Testis (tissue), 3 donors: Measurements from ENCODE around the gene CLUH. TPM values are rescaled to one million over a fixed set of nuclear protein-coding genes. Genes with fewer than 3 reads are reported as not detected.
"Not testable (repeated sequence)": the region's sequence is repeated elsewhere in the genome, so short reads cannot be mapped to it uniquely, and the experiment has no call there.

Source experiments
- DNase-seq: peaks from one replicate; pipeline ENCODE4 v3.0.0-alpha.2; 2019
- H3K27ac ChIP-seq, 2 donors: fragments of 200-600 bp; sonication (generic); one replicate each; pipeline ENCODE4 v1.5.1; 2019
- H3K27me3 ChIP-seq: fragments of 200-600 bp; sonication (generic); one replicate; pipeline ENCODE4 v1.5.1; 2019
- H3K36me3 ChIP-seq: fragments of 200-600 bp; sonication (generic); one replicate; pipeline ENCODE4 v1.5.1; 2017; ENCODE audit warnings: low read depth; ENCODE audit errors: missing control alignments
- H3K4me1 ChIP-seq: fragments of 200-600 bp; sonication (generic); one replicate; pipeline ENCODE4 v1.5.1; 2019
- H3K4me3 ChIP-seq, 2 donors: fragments of 200-600 bp; sonication (generic); one replicate each; pipeline ENCODE4 v1.5.1; 2017 to 2019
- H3K9me3 ChIP-seq: fragments of 200-600 bp; sonication (generic); one replicate; pipeline ENCODE4 v1.5.1; 2017
- POLR2A ChIP-seq: fragments of 450-650 bp; IDR thresholded peaks from one replicate; pipeline ENCODE4 v1.6.1; 2017; ENCODE audit warnings: antibody characterized with exemption, mild to moderate bottlenecking, moderate library complexity
- WGBS, 2 donors: methylation state at CpG; one replicate each; pipeline ENCODE4 v1.1.5; 2018; 5-methylcytosine and 5-hydroxymethylcytosine counted together
- intact Hi-C: fragments of 100-400 bp; cut with DNase I; formaldehyde crosslinking; loops from one replicate; pipeline ENCODE4 v1.15.1; 2023; ENCODE audit warnings: low total_unique reads
- polyA plus RNA-seq: library from polyadenylated mRNA; stranded (reverse); fragments of 350-450 nt; fragmentation: Illumina TruSeq; extraction: RNeasy Lipid Tissue Mini Kit (QIAGEN cat#74804); gene quantifications from one replicate; pipeline ENCODE4 v1.2.3, GENCODE V29; 2014; ENCODE audit warnings: low read depth, low replicate concordance; ENCODE audit not compliant: insufficient read depth
- total RNA-seq, 2 donors: library from RNA; depleted of rRNA; stranded (reverse); fragments of >200 nt; gene quantifications; one replicate each; pipeline ENCODE4 v1.2.3, GENCODE V29; 2016
- TF ChIP-seq, protein P1 (sequence below), 3 experiments: fragments of 450-650 bp in 2 of 3; fragments of 200-600 bp in 1 of 3; sonication (generic) in 1 of 3; IDR thresholded peaks; one replicate each; pipeline ENCODE4 v1.5.1; 2016 to 2019; ENCODE audit warnings: antibody characterized with exemption in 3 of 3, mild to moderate bottlenecking in 2 of 3, moderate library complexity in 1 of 3

The CLUH gene
- total and polyA plus RNA-seq, 3 donors from 2014 or later: 60.1 to 183 (median 173) TPM

DNA sequence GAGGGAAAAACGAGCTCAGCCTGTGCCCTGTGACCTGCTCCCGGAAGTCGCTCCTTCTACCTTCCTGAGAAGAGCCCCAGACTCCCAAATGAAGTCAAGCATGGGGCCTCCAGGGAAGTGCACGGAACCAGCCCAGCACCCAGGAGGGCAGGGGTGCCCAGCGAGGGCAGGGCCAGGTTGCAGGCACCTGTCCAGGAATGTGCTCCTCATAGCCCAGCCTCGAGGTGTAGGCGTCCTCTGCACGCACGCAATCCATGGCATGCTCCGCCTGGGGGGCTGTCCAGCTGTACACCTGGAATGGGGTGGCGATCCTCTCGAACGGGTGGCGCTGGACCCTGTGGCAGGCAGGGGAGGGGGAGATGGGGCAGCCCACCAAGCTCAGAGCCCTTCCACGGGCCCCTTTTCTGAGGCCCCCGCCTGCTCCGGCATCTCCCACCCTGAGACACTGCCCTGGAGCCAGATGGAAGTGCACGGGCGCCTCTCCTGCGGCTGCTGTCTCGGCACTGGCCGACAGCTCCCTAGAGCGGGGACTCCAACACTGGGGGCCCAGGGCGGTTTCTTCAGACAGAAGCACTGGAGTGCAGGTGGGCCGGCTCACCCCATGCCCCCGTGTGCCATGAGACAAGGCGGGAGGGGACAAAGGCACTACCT is 10.9 kb downstream of the CLUH start:
- intact Hi-C loops: no loop called here
- no peaks in the 10 kb centered on the region for H3K9me3 ChIP-seq
- 88 to 94% methylated on average over 9 to 26 of the region's 27 CpGs for WGBS, 2 donors
- no peaks in the 10 kb centered on the region for H3K4me1 ChIP-seq
- H3K4me3 ChIP-seq: no peak overlapping the region
- no peaks in the 10 kb centered on the region for H3K27me3 ChIP-seq
- TF ChIP-seq, protein P1, sequence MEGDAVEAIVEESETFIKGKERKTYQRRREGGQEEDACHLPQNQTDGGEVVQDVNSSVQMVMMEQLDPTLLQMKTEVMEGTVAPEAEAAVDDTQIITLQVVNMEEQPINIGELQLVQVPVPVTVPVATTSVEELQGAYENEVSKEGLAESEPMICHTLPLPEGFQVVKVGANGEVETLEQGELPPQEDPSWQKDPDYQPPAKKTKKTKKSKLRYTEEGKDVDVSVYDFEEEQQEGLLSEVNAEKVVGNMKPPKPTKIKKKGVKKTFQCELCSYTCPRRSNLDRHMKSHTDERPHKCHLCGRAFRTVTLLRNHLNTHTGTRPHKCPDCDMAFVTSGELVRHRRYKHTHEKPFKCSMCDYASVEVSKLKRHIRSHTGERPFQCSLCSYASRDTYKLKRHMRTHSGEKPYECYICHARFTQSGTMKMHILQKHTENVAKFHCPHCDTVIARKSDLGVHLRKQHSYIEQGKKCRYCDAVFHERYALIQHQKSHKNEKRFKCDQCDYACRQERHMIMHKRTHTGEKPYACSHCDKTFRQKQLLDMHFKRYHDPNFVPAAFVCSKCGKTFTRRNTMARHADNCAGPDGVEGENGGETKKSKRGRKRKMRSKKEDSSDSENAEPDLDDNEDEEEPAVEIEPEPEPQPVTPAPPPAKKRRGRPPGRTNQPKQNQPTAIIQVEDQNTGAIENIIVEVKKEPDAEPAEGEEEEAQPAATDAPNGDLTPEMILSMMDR (IDR thresholded peaks at IDR 0.05): no peak
- no peak for TF ChIP-seq POLR2A
- DNase-seq: no peak
- H3K36me3 ChIP-seq: no peaks in the 10 kb centered on the region
- no peak overlapping the region for H3K27ac ChIP-seq

DNA sequence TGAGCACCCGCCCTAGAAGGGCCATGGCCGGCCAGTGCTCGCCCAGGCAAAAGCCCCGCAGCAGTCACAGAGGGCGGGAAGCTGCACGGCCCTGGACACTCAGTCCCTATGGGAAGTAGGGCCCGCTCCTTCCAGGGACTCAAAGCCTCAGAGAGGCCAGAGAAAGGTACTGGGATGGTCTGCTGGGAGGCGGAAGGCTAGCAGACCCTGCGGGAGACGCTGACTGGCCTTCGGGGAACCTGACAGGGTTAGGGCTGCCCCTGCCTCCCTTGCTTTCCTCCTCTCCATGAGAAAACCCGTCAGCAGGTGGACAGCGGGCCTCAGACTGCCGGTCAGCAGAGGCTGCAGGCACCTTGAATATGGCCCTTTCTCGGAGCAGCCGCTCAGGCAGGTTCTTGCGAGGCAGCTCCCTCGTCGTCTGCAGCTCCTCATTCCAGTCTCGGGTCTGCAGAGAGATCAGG is 11.5 kb downstream of the CLUH start:
- H3K9me3 ChIP-seq: no peaks in the 10 kb centered on the region
- 79 to 94% methylated on average over 15 to 20 of the region's 20 CpGs for WGBS, 2 donors
- intact Hi-C loops: no loop called here
- H3K4me1 ChIP-seq: no peaks in the 10 kb centered on the region
- no peaks in the 10 kb centered on the region for H3K36me3 ChIP-seq
- no peak for TF ChIP-seq POLR2A
- TF ChIP-seq, protein P1 (IDR thresholded peaks at IDR 0.05): no peak
- no peaks in the 10 kb centered on the region for H3K27me3 ChIP-seq
- DNase-seq: no peak
- H3K4me3 ChIP-seq: no peak overlapping the region
- no peak overlapping the region for H3K27ac ChIP-seq

DNA sequence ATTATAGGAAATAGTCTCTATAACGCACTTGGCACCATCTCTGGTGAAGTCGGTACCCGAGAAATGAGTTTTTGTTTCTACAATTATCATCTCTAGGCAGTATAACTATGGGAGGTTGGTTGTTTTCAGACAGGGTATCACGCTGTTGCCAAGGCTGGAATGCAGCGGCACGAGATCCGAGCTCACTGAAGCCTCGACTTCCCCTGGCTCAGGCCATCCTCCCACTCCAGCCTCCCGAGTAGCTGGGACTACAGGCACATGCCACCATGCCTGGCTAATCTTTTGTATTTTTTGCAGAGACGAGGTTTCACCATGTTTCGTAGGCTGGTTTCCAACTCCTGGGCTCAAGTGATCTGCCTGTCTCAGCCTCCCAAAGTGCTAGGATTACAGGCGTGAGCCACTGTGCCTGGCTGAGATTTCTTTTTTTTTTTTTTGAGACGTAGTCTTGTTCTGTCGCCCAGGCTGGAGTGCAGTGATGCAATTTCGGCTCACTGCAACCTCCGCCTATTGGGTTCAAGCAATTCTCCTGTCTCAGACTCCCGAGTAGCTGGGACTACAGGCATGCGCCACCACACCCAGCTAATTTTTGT is 12.3 kb downstream of the CLUH start:
- WGBS, 2 donors: 77 to 86% methylated on average over 18 of the region's 18 CpGs
- H3K36me3 ChIP-seq, H3K4me3 ChIP-seq, H3K9me3 ChIP-seq, H3K27me3 ChIP-seq, H3K4me1 ChIP-seq, intact Hi-C loops, H3K27ac ChIP-seq, DNase-seq: not testable (repeated sequence)

DNA sequence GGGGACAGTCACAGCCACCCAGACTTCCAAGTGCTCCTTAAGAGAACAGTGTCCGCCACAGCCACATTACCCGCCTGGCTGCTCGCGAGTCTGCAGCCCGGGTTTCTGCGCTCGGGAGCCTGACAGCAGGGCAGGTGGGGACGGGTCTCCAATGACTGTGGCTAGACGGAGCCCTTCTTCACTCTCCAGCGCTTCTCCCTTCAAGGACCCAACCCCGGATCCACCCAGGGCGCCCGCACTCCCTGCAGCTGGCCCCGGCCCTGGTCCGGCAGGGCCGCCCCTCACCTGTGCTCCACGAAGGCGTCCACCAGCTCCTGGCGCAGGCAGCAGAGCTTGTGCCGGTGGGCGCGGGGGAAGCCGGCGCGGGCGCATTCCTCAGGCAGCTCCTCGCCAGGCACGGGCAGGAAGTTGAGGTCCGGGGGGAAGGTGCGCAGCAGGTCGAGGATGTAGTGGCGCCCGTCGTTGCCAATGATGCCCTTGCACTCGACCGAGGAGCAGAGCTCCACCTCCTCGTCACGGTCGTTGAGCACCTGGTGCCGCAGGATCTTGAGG is 13.9 kb downstream of the CLUH start:
- H3K27ac ChIP-seq: no peak overlapping the region
- no peaks in the 10 kb centered on the region for H3K9me3 ChIP-seq
- no peak for TF ChIP-seq POLR2A
- TF ChIP-seq, protein P1 (IDR thresholded peaks at IDR 0.05): no peak
- no peaks in the 10 kb centered on the region for H3K4me1 ChIP-seq
- DNase-seq: peak; percentile 13
- H3K4me3 ChIP-seq: no peak overlapping the region
- H3K27me3 ChIP-seq: no peaks in the 10 kb centered on the region
- 77 to 91% methylated on average over 8 to 40 of the region's 40 CpGs for WGBS, 2 donors
- H3K36me3 ChIP-seq: no peaks in the 10 kb centered on the region
- intact Hi-C loops: no loop called here

DNA sequence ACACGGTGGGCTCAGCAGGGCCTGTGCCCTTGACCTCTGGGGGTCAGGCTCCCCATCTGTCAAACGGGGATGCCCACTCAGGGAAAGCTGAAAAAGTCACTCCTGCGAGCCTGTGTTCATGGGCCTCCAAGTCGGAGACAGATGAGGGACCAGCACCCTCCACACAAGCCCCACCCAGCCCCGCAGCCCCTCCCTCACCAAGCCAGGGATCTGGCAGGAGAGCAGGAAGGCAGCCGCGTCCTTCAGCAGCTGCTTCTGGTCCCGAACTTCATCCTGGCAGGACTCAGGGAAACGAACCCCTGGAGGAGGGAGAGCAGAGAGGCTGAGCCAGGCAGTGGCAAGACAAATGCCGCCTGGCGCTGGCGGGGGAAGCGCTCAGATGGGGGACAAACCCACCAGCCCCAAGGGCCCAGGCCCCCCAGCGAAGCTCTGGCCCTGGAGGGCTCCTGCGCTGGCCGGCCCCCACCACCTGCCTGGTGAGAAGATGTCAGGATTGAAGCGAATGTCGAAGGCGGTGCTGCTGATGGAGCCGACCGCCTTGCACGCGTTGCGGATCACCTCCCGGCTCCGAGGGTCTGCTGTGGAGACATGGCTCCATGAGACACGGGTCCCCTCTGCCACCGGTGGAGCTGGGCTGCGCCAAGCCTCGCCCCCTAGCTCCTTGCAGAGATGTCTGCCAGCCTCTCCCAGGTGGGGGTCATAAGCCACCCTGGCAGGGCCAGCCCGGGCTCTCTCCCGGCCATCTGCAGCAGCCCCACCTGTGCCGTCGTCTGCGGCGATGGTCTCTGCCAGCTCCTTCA is 15.4 kb downstream of the CLUH start:
- Histone ChIP-seq H3K4me3 (no peak overlapping the region), H3K27ac (no peak overlapping the region), H3K27me3 (no peaks in the 10 kb centered on the region), H3K4me1 (no peaks in the 10 kb centered on the region), H3K36me3 (no peaks in the 10 kb centered on the region), H3K9me3 (no peaks in the 10 kb centered on the region)
- TF ChIP-seq POLR2A: no peak
- TF ChIP-seq, protein P1 (IDR thresholded peaks at IDR 0.05): no peak
- intact Hi-C loops: no loop called here
- 89 to 98% methylated on average over 16 to 36 of the region's 36 CpGs for WGBS, 2 donors
- DNase-seq: peak; percentile 12
